ENCODE measurements around the gene RUNX3.

Gene RUNX3

DNA sequence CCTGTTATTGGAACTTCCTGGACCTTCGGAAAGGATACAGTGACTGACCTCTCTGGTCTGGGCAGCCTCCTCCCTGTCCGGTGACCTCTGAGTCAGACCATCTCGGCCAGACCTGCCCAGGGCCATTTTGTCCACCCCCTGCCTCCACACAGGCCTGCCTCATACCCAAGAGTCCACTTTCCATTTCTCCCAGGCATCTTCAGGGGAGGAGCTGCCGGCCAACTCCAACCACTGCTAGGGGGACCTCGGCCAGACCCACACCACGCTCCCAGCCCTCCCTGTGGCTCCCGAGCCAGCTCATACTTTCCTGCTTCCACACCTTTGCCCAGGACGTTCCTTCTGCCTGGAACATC is 29.5 kb upstream of the RUNX3 start:
- TF ChIP-seq, protein P1, sequence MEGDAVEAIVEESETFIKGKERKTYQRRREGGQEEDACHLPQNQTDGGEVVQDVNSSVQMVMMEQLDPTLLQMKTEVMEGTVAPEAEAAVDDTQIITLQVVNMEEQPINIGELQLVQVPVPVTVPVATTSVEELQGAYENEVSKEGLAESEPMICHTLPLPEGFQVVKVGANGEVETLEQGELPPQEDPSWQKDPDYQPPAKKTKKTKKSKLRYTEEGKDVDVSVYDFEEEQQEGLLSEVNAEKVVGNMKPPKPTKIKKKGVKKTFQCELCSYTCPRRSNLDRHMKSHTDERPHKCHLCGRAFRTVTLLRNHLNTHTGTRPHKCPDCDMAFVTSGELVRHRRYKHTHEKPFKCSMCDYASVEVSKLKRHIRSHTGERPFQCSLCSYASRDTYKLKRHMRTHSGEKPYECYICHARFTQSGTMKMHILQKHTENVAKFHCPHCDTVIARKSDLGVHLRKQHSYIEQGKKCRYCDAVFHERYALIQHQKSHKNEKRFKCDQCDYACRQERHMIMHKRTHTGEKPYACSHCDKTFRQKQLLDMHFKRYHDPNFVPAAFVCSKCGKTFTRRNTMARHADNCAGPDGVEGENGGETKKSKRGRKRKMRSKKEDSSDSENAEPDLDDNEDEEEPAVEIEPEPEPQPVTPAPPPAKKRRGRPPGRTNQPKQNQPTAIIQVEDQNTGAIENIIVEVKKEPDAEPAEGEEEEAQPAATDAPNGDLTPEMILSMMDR (IDR thresholded peaks at IDR 0.05; ENCODE audit: insufficient read depth, low read length, missing control alignments), result no peak
- ChIA-PET CTCF (interaction anchor here (0.8 kb wide), 1 partner anchor 27 kb away, joined by 3 read pairs; no protein-coding TSS in a partner anchor), POLR2A (no interaction called here)
- no peak for DNase-seq (ENCODE audit: low read depth, low spot score)
- no peak overlapping the region for H3K4me3 ChIP-seq (ENCODE audit: low read depth, low read length)

DNA sequence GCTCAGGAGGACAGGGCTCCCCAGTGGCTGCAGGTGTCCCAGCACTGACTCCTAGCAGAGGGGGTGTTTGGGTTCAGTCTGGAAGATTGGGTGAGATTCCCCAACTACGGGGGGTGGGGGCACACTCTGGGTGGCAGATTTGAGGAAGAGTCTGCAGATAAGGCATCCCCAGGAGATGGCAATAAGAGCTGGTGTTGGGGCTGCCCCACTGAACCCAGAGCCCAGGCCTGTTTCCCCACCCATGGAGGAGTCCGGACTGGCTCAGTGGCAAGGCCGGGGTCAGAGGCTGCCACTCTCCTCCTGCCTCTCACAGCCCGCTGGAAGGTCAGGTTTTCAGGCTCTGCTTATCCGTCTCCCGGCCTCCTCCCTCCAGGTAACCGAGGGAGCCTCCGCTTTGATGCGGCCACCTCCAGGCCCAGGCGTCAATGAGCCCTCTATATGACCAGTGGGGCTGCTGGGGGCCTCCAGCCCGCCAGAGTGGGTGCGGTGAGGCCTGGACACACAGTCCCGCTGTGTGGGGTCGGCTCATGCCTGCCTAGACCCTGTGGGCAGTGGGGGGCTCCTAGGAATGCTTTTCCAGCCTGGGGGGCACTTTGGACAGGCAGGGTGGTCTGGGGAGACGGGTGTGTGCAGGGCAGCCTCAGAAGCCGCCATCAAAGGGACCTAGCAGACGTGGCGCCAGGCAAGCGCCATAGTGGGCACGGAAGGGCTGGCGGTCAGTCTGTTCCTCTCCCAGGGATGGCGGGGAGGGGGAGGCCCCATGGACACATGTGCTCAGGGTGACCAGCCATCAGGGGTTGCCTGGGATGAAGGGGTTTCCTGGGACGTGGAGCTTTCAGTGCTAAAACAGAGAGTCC is 28.9 kb upstream of the RUNX3 start:
- POLR2A ChIA-PET, result no interaction called here

DNA sequence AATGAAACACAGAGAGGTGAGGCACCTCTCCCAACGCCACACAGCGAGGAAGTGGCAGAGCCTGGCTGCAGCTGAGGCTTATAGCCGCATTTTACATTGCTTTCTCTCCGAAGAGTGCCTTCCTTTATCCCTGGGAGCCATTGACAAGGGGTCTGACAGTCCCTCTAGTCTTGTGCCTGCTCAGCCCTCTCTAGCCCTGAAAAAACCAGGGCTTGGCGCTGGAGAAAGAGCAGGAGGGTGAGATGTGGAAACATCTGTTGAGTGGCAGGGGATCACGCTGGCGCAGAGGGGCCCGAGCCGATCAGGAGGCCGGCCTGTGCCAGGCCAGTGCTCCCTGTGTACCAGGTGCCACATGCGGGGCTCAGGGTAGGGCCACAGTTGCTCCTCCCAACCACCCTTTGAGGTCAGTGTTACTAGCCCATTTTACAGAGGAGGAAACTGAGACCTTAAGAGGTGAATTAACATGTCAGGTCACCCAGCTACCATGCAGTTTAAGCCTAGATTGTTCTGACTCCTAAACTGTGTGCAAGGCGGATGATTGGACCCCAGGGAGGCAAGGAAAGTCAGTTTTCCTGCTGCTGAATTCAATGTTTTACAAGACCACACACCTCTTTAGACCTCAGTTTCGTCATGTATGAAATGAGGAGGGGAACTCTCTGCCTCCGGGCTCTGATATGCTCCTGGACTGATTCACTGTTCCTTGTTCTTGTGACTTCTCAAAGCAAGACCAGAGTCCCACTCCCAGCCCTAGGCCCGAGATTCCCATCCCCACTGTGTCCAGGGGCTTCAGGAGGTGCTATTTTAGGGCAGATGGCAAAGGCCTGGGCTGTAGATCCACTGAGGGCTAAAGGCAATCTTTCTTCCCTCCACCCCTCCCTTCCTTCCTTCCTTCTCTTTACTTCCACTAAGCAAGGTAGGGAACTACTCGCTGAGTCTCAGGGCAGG is 28.0 kb upstream of the RUNX3 start:
- H3K4me3 ChIP-seq (ENCODE audit: low read depth, low read length), result no peak overlapping the region
- ChIA-PET POLR2A (no interaction called here), CTCF (no interaction called here)
- no peak for DNase-seq (ENCODE audit: low read depth, low spot score)
- TF ChIP-seq, protein P1 (IDR thresholded peaks at IDR 0.05; ENCODE audit: insufficient read depth, low read length, missing control alignments), result no peak

More for the DNA sequence above, 28.9 kb upstream of the RUNX3 start:
- TF ChIP-seq, protein P1 (IDR thresholded peaks at IDR 0.05; ENCODE audit: insufficient read depth, low read length, missing control alignments), result no peak
- H3K4me3 ChIP-seq (ENCODE audit: low read depth, low read length), result no peak overlapping the region
- CTCF ChIA-PET, result interaction anchor here (0.8 kb wide), 1 partner anchor 26 kb away, joined by 3 read pairs; no protein-coding TSS in a partner anchor
- no peak for DNase-seq (ENCODE audit: low read depth, low spot score)

DNA sequence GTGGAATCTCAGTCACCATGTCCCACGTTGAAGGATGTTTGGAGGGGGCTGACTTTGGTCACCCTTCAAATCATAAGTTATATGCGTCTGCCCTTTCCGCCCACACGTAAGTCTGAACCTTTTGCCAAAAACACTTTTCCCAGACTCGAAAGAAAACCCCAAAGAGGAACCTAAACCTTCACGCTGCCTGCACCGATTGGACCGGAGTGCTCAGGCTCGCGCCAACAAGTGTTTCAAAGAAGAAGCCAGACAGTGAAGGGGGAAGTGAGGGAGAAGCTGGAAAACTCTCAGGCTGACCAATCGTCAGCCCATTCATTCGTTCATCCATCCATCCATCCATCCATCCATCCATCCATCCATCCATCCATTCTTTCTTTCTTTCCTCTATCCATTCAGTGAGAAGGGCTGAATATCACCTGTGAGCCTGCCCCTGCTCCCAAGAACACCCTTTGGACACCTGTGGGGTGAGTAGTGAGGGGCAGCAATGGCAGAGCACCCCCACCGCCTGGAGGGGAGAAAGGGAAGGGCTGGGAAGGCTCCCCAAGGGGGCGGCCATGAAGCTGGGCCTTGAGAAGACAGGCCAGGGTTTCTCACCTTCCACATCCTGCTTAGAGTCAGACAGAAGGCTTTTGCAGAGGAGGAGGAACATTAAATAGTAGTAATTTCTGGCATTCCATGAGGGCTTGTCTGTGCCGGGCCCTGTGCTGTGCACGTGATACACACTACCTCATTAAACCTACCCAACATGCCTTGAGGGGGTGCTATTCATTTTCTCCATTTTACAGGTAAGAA is 27.1 kb upstream of the RUNX3 start:
- DNase-seq (ENCODE audit: low read depth, low spot score), result no peak
- CTCF ChIA-PET, result no interaction called here
- TF ChIP-seq, protein P1 (IDR thresholded peaks at IDR 0.05; ENCODE audit: insufficient read depth, low read length, missing control alignments), result no peak
- no peak overlapping the region for H3K4me3 ChIP-seq (ENCODE audit: low read depth, low read length)
- POLR2A ChIA-PET, result no interaction called here

DNA sequence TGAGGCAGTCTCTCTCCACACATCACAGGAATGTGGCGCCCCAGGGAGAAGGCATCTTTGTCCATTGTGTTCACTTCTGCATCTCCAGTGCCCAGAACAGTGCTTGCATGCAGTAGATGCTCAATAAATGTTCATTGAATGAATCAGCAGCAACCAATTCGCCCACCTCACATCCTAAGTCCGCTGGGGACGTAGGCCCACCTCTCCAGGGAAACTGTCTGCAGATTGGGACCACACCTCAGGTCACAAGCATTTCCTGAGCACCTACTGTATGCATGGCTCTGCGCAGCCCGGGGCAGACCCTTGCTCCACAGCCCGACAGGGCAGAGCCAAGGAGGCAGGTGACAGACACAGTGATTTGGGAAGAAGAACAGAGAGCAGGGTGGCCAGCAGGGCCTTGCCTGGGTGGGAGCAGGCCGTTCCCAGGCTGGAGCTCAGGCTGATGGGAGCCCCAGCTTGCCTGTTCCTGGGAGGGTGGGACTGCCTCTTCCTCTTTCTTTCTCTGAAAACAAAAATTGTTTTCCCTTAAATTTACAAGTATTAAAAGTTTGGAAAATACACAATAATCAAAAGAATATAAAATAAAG is 25.8 kb upstream of the RUNX3 start:
- ChIA-PET POLR2A (no interaction called here), CTCF (interaction anchor here (1.3 kb wide), 1 partner anchor 249 kb away, joined by 5 read pairs; no protein-coding TSS in a partner anchor)
- TF ChIP-seq, protein P1 (IDR thresholded peaks at IDR 0.05; ENCODE audit: insufficient read depth, low read length, missing control alignments), result no peak
- DNase-seq (ENCODE audit: low read depth, low spot score), result no peak
- H3K4me3 ChIP-seq (ENCODE audit: low read depth, low read length), result no peak overlapping the region
